Activated CD4-positive, alpha-beta T cell treated with anti-CD3 and anti-CD28 coated beads, Interleukin-2, amount 10 ng/mL, durations not matched to agents 24 days and 14 days (primary cell): ENCODE data around the gene RALGAPA2. TPM values are rescaled to one million over a fixed set of nuclear protein-coding genes. Genes with fewer than 3 reads are reported as not detected.

Experiments
- DNase-seq: peaks from one replicate; pipeline ENCODE4 v3.0.0; 2022
- H3K27ac Mint-ChIP-seq: one replicate; pipeline ENCODE4 v1.8.0; 2022; ENCODE audit warnings: mild to moderate bottlenecking, mixed read lengths
- H3K27me3 Mint-ChIP-seq: one replicate; pipeline ENCODE4 v1.8.0; 2022; ENCODE audit warnings: mixed read lengths
- H3K36me3 Mint-ChIP-seq: one replicate; pipeline ENCODE4 v1.8.0; 2022; ENCODE audit warnings: low read depth, mild to moderate bottlenecking, mixed read lengths
- H3K4me1 Mint-ChIP-seq: one replicate; pipeline ENCODE4 v1.8.0; 2021; ENCODE audit warnings: mixed read lengths
- H3K4me3 Mint-ChIP-seq: one replicate; pipeline ENCODE4 v1.8.0; 2022; ENCODE audit warnings: mild to moderate bottlenecking, moderate library complexity, mixed read lengths
- H3K9me3 Mint-ChIP-seq: one replicate; pipeline ENCODE4 v1.8.0; 2021; ENCODE audit warnings: mixed read lengths
- intact Hi-C: fragments of 100-400 bp; cut with micrococcal nuclease; formaldehyde crosslinking; loops from one replicate; pipeline ENCODE4 v1.15.1; 2023
- total RNA-seq: library from RNA; stranded (reverse); gene quantifications from 2 replicates; pipeline ENCODE4 v1.2.3, GENCODE V29; 2022

RALGAPA2 gene
- total RNA-seq, 1 donor from 2014 or later, result 18.7 TPM

DNA sequence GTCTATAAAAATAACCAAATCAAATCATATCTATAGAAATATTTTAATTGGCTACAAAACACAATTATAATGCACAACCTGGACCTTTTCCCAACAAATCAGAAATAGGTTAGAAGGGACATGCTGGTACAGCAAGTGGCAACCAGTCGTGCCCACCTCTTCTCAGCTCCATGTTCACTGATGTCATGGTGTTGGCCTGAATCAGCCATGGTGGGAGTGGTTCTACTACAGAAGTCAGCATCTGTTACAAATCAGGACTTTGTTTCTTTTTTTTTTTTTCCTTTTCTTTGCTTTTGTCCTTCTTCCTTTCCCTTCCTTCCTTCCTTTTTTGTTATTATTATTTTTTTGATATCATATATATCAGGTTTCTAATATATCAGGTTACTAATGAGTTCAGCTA lies 91.2 kb downstream of the RALGAPA2 start:
- Mint-ChIP-seq H3K27ac (no peak overlapping the region), H3K4me3 (no peak overlapping the region), H3K36me3 (peaks cover 6% of the 10 kb centered on the region), H3K4me1 (no peaks in the 10 kb centered on the region), H3K27me3 (no peaks in the 10 kb centered on the region), H3K9me3 (no peaks in the 10 kb centered on the region)
- intact Hi-C loops, result no loop called here
- no peak for DNase-seq

DNA sequence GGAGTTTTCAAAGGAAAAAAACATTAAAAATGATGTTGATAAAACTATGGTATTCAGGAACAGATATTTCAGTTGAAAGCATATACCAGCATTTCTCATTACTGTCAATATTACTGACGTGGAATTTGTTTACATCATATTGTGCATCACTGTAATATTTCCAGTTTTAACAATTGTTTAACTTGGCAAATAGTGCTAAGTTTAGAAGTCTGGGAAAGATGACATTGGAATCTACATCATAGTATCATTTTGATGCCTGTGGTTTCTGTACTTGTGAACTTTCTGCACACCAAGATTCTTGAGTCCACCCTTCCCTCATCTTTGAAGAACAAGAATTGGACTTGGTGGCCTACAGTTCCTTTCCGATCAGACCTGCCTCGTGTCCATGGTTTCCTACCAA lies 98.1 kb downstream of the RALGAPA2 start:
- Mint-ChIP-seq H3K36me3 (peaks cover 14% of the 10 kb centered on the region), H3K27ac (no peak overlapping the region), H3K9me3 (no peaks in the 10 kb centered on the region), H3K27me3 (no peaks in the 10 kb centered on the region), H3K4me1 (no peaks in the 10 kb centered on the region), H3K4me3 (no peak overlapping the region)
- intact Hi-C loops, result no loop called here
- DNase-seq, result no peak

DNA sequence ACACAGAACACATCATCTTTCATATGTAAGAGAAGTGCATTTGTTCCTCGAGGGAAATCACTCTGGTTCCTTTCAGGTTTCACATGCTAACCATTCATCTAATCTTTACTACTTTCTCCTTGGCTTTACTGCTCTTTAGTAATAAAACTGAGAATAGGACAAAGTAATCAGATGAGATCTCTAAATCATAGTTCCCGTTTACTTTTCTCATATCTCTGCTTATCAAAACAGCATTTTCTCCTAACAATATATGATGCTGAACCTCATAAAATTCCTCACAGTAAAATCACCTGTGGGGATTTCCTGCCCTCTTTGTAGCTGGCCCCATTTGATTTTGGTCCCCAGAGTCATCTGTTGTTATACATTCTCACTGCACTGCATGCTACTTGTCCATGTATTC lies 100.2 kb downstream of the RALGAPA2 start:
- intact Hi-C loops, result no loop called here

GRCh38 chr20:20611167-20611566 lies 101.3 kb downstream of the RALGAPA2 start:
- Mint-ChIP-seq H3K27me3 (no peaks in the 10 kb centered on the region), H3K4me1 (no peaks in the 10 kb centered on the region), H3K9me3 (no peaks in the 10 kb centered on the region), H3K36me3 (peaks cover 12% of the 10 kb centered on the region), H3K27ac (no peak overlapping the region), H3K4me3 (no peak overlapping the region)
- intact Hi-C loops, result no loop called here
- no peak for DNase-seq

More for the DNA sequence above, 100.2 kb downstream of the RALGAPA2 start:
- no peak for DNase-seq
- Mint-ChIP-seq H3K27ac (no peak overlapping the region), H3K36me3 (peaks cover 12% of the 10 kb centered on the region), H3K27me3 (no peaks in the 10 kb centered on the region), H3K9me3 (no peaks in the 10 kb centered on the region), H3K4me3 (no peak overlapping the region), H3K4me1 (no peaks in the 10 kb centered on the region)

DNA sequence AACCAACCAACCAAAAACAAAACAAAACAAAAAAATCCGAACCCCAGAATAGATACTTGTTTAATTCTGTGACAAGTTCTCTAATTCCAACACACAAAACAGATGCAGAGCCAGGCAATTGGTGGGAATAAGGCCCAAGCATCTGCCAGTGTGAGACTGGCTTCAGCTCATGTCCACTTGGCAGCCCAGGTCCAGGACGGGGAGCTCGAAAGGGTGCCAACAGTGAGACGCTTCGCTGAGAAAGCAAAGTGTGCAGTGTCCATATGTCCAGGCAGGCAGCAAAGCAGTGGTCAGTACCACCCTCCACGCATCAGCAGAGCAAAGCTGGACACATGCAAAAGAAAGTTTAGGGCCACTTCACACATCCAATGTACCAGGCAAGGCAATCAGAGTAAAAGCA lies 102.9 kb downstream of the RALGAPA2 start:
- Mint-ChIP-seq H3K4me3 (no peak overlapping the region), H3K27ac (no peak overlapping the region), H3K4me1 (no peaks in the 10 kb centered on the region), H3K36me3 (peaks cover 15% of the 10 kb centered on the region), H3K27me3 (no peaks in the 10 kb centered on the region), H3K9me3 (no peaks in the 10 kb centered on the region)
- no peak for DNase-seq
- intact Hi-C loops, result no loop called here

- Mint-ChIP-seq H3K4me3 (no peak overlapping the region), H3K36me3 (peaks cover 16% of the 10 kb centered on the region), H3K27ac (no peak overlapping the region), H3K9me3 (no peaks in the 10 kb centered on the region), H3K4me1 (no peaks in the 10 kb centered on the region), H3K27me3 (no peaks in the 10 kb centered on the region)
- intact Hi-C loops, result no loop called here
- peak; percentile 40 for DNase-seq
Observed at GRCh38 chr20:20608641-20609040, 103.8 kb downstream of the RALGAPA2 start.

GRCh38 chr20:20608041-20608440 lies 104.4 kb downstream of the RALGAPA2 start:
- Mint-ChIP-seq H3K9me3 (no peaks in the 10 kb centered on the region), H3K27me3 (no peaks in the 10 kb centered on the region), H3K4me3 (no peak overlapping the region), H3K36me3 (peaks cover 16% of the 10 kb centered on the region), H3K27ac (no peak overlapping the region), H3K4me1 (peaks cover 2% of the 10 kb centered on the region)
- no peak for DNase-seq
- intact Hi-C loops, result no loop called here

GRCh38 chr20:20606881-20607280 lies 105.6 kb downstream of the RALGAPA2 start:
- peaks cover 2% of the 10 kb centered on the region for H3K4me1 Mint-ChIP-seq
- no peak overlapping the region for H3K27ac Mint-ChIP-seq
- H3K9me3 Mint-ChIP-seq, result no peaks in the 10 kb centered on the region
- peaks cover 16% of the 10 kb centered on the region for H3K36me3 Mint-ChIP-seq
- H3K4me3 Mint-ChIP-seq, result no peak overlapping the region
- intact Hi-C loops, result no loop called here
- no peak for DNase-seq
- H3K27me3 Mint-ChIP-seq, result no peaks in the 10 kb centered on the region

GRCh38 chr20:20606050-20606449 lies 106.4 kb downstream of the RALGAPA2 start:
- intact Hi-C loops, result no loop called here
- Mint-ChIP-seq H3K4me3 (no peak overlapping the region), H3K27ac (no peak overlapping the region)

GRCh38 chr20:20604907-20605306 lies 107.5 kb downstream of the RALGAPA2 start:
- peak; percentile 43 for DNase-seq

More at GRCh38 chr20:20606050-20606449, 106.4 kb downstream of the RALGAPA2 start:
- H3K9me3 Mint-ChIP-seq, result no peaks in the 10 kb centered on the region
- no peaks in the 10 kb centered on the region for H3K27me3 Mint-ChIP-seq
- peaks cover 16% of the 10 kb centered on the region for H3K36me3 Mint-ChIP-seq
- H3K4me1 Mint-ChIP-seq, result peaks cover 2% of the 10 kb centered on the region
- DNase-seq, result no peak

DNA sequence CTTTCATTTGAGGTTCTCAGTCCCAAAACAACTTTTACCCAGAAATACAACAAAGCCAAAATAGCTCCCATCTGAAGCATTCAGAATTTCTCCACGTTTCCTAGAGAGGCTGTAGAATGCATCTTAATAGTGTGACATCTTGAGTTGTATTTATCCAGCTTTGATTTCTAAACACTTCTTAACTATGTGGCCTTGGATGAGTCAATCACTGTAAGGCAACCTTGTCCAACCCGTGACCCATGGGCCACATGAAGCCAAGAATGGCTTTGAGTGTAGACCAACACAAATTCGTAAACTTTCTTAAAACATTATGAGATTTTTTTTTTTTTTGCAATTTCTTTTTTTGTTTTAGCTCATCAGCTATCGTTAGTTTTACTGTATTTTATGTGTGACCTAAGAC lies 108.1 kb downstream of the RALGAPA2 start:
- intact Hi-C loops, result no loop called here
- Mint-ChIP-seq H3K27me3 (no peaks in the 10 kb centered on the region), H3K9me3 (no peaks in the 10 kb centered on the region), H3K27ac (no peak overlapping the region), H3K4me3 (no peak overlapping the region), H3K4me1 (peaks cover 2% of the 10 kb centered on the region), H3K36me3 (peaks cover 12% of the 10 kb centered on the region)
- no peak for DNase-seq

More at GRCh38 chr20:20604907-20605306, 107.5 kb downstream of the RALGAPA2 start:
- Mint-ChIP-seq H3K36me3 (peaks cover 12% of the 10 kb centered on the region), H3K27ac (no peak overlapping the region), H3K4me3 (no peak overlapping the region), H3K4me1 (peaks cover 2% of the 10 kb centered on the region), H3K27me3 (no peaks in the 10 kb centered on the region), H3K9me3 (no peaks in the 10 kb centered on the region)
- intact Hi-C loops, result no loop called here

- Mint-ChIP-seq H3K27me3 (no peaks in the 10 kb centered on the region), H3K27ac (no peak overlapping the region), H3K4me3 (no peak overlapping the region), H3K4me1 (peaks cover 2% of the 10 kb centered on the region), H3K36me3 (peaks cover 15% of the 10 kb centered on the region), H3K9me3 (no peaks in the 10 kb centered on the region)
- intact Hi-C loops, result no loop called here
- DNase-seq, result peak; percentile 53
Observed at GRCh38 chr20:20603339-20603990, 109.0 kb downstream of the RALGAPA2 start.

DNA sequence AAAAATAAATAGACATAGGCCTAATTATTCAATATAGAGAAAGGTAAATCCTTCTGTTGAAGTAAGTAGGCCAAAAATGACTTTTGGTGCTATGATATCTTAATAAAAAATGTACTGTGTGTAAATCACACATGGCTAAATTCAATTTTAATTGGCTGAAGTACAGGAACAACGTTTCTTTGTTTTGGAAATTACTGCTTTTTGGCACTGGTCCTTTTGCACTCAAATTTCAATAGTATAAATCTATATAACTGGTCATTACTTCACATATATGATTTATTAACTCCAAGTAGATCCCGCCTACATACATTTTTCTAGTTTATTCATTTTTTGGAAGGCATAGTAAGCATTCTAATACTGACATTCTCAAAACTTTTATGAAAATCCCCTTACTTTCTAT lies 114.5 kb downstream of the RALGAPA2 start:
- intact Hi-C loops, result no loop called here

DNA sequence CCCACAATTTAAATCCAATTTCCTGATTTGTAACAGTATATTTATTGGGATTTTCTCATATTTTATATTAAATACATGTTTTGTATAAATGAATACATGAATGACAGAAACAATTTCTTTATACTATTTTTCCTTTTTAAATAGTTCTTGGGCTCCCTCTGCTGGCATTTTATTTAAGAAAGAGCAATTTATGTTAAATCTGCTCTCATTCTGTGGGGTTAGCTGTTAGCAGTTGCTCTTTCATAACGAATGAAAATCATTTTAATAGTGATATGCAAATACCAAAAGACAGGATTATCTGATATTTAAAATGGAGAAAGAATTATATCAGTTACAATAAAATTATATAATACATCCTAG lies 118.3 kb downstream of the RALGAPA2 start:
- H3K36me3 Mint-ChIP-seq, result peaks cover 13% of the 10 kb centered on the region
- peak; percentile 54 for DNase-seq
- no peak overlapping the region for H3K4me3 Mint-ChIP-seq
- no peaks in the 10 kb centered on the region for H3K4me1 Mint-ChIP-seq
- H3K9me3 Mint-ChIP-seq, result no peaks in the 10 kb centered on the region
- no peak overlapping the region for H3K27ac Mint-ChIP-seq
- intact Hi-C loops, result loop anchor here (5.0 kb wide), 1 partner anchor 462 kb away; no protein-coding TSS in a partner anchor
- no peaks in the 10 kb centered on the region for H3K27me3 Mint-ChIP-seq

More for the DNA sequence above, 114.5 kb downstream of the RALGAPA2 start:
- Mint-ChIP-seq H3K27me3 (no peaks in the 10 kb centered on the region), H3K4me1 (no peaks in the 10 kb centered on the region), H3K36me3 (peaks cover 4% of the 10 kb centered on the region), H3K9me3 (no peaks in the 10 kb centered on the region), H3K27ac (no peak overlapping the region), H3K4me3 (no peak overlapping the region)
- no peak for DNase-seq
